HepG2 (cell line): ENCODE data around the gene CHD9NB. TPM values are rescaled to one million over a fixed set of nuclear protein-coding genes. Genes with fewer than 3 reads are reported as not detected.

Experiments
- ATAC-seq: fragments of 200-7000 bp; cut with Tn5 transposase; 3 replicates; pipeline ENCODE4 v1.9.1; 2020; ENCODE audit warnings: mild to moderate bottlenecking, moderate library complexity
- BruUV-seq: library from RNA; stranded (reverse); fragments of 400-500 nt; replicated peaks from 2 replicates; lab custom pipeline; 2021; lab: Mats Ljungman, UMichigan
- CTCF ChIA-PET: fragments of 300-600 bp; formaldehyde crosslinking; extraction: SDS; loops from one replicate; lab custom pipeline; 2021; ENCODE audit warnings: low total read pairs, inconsistent platforms, low intra/inter-chr PET ratio; lab: Yijun Ruan, JAX
- POLR2A ChIA-PET: fragments of 350-600 bp; sonication (Branson Sonifier 250); formaldehyde crosslinking; loops from one replicate; lab custom pipeline; 2020; ENCODE audit warnings: antibody characterized with exemption, inconsistent platforms; lab: Yijun Ruan, JAX
- DNase-seq: peaks from one replicate; pipeline ENCODE4 v3.0.0-alpha.2; 2015; ENCODE audit warnings: low spot score
- FAIRE-seq: peaks from 3 replicates; lab custom pipeline; 2011; peaks lifted over from hg19 to GRCh38; lab: Jason Lieb, UNC
- H2AFZ ChIP-seq: one replicate; pipeline ENCODE4 v1.6.1; 2011; ENCODE audit warnings: low read length, inconsistent platforms
- H3K27ac ChIP-seq: fragments of 300-600 bp; 3 replicates; pipeline ENCODE4 v1.8.0; 2011; ENCODE audit warnings: mixed run types, mild to moderate bottlenecking, mixed read lengths, low read length, inconsistent platforms; ENCODE audit not compliant: insufficient read depth; ENCODE audit errors: extremely low read length
- H3K27me3 ChIP-seq, 2 experiments: fragments of 200-600 bp in 1 of 2; 2 replicates in 1 of 2; 3 replicates in 1 of 2; pipeline versions ENCODE4 v1.6.0 to v1.8.0; 2011; ENCODE audit warnings: low read length in 2 of 2, mild to moderate bottlenecking in 2 of 2, moderate library complexity in 2 of 2, inconsistent platforms in 1 of 2; ENCODE audit not compliant: insufficient read depth in 2 of 2, control insufficient read depth in 1 of 2
- H3K36me3 ChIP-seq, 2 experiments: fragments of 200-600 bp in 1 of 2; replicated peaks in 1 of 2; 2 replicates in 1 of 2; 3 replicates in 1 of 2; pipeline versions ENCODE4 v1.5.1 to v1.8.0; 2011; ENCODE audit warnings: low read length in 2 of 2, inconsistent platforms in 1 of 2; ENCODE audit not compliant: insufficient read depth in 2 of 2, control insufficient read depth in 1 of 2
- H3K4me1 ChIP-seq: 2 replicates; pipeline ENCODE4 v1.5.1; 2012; ENCODE audit warnings: low read length, inconsistent platforms; ENCODE audit not compliant: insufficient read depth
- H3K4me2 ChIP-seq: 2 replicates; pipeline ENCODE4 v1.6.0; 2011; ENCODE audit warnings: low read depth, low read length, inconsistent platforms
- H3K4me3 ChIP-seq, 3 experiments: fragments of 200-600 bp in 1 of 3; sonication (generic), shearing (Covaris generic) in 1 of 3; replicated peaks in 1 of 3; 2 replicates each; pipeline ENCODE4 v1.5.1; 2011 to 2016; ENCODE audit warnings: low read length in 3 of 3, inconsistent platforms in 2 of 3, low read depth in 2 of 3, mild to moderate bottlenecking in 2 of 3, control low read depth in 1 of 3, mixed read lengths in 1 of 3; ENCODE audit not compliant: insufficient read depth in 1 of 3
- H3K79me2 ChIP-seq: one replicate; pipeline ENCODE4 v1.6.1; 2011; ENCODE audit warnings: low read length, inconsistent platforms; ENCODE audit not compliant: insufficient read depth
- H3K9ac ChIP-seq: 2 replicates; pipeline ENCODE4 v1.6.0; 2011; ENCODE audit warnings: mild to moderate bottlenecking, low read depth, low read length, inconsistent platforms; ENCODE audit not compliant: insufficient read depth
- H3K9me3 ChIP-seq: 2 replicates; pipeline ENCODE4 v1.5.1; 2012; ENCODE audit warnings: mild to moderate bottlenecking, low read length
- H4K20me1 ChIP-seq: 2 replicates; pipeline ENCODE4 v1.6.0; 2011; ENCODE audit warnings: inconsistent platforms, mild to moderate bottlenecking, low read length, moderate library complexity; ENCODE audit not compliant: insufficient read depth
- CENPT ChIP-seq: sonication (generic); formaldehyde crosslinking; IDR thresholded peaks from 2 replicates; pipeline ENCODE4 v1.8.0; 2022; ENCODE audit warnings: low read depth, mild to moderate bottlenecking, moderate library complexity, missing genetic modification reagents
- MAFK ChIP-seq, 2 experiments: IDR thresholded peaks in 1 of 2; conservative IDR thresholded peaks in 1 of 2; 2 replicates each; pipeline ENCODE4 v1.6.1; 2011; ENCODE audit warnings: improper control_type of control experiment in 2 of 2, low read length in 2 of 2
- PRMT3 ChIP-seq: sonication (generic); formaldehyde crosslinking; IDR thresholded peaks from 2 replicates; pipeline ENCODE4 v1.8.1; 2022; ENCODE audit warnings: low read depth, mild to moderate bottlenecking, moderate library complexity, missing genetic modification reagents, borderline replicate concordance
- RFX5 ChIP-seq: IDR thresholded peaks from 2 replicates; pipeline ENCODE4 v1.6.1; 2011; ENCODE audit warnings: low read depth, low read length, improper control_type of control experiment
- TAF15 ChIP-seq: fragments of 200-400 bp; formaldehyde crosslinking; IDR thresholded peaks from one replicate; pipeline ENCODE4 v1.6.1; 2018; ENCODE audit warnings: mild to moderate bottlenecking, low read depth, low read length; ENCODE audit not compliant: poor library complexity, severe bottlenecking
- ZFP36 ChIP-seq: fragments of 150-350 bp; IDR thresholded peaks from 2 replicates; pipeline ENCODE4 v1.6.1; 2018; ENCODE audit warnings: borderline replicate concordance, low read length, low read depth; ENCODE audit not compliant: partially characterized antibody
- ZNF3 ChIP-seq: IDR thresholded peaks from 2 replicates; pipeline ENCODE4 v1.7.0; 2017; ENCODE audit warnings: inconsistent platforms
- ZNF414 ChIP-seq: sonication (generic); formaldehyde crosslinking; IDR thresholded peaks from 2 replicates; pipeline ENCODE4 v1.5.0; 2020; ENCODE audit warnings: missing genetic modification reagents
- ZNF460 ChIP-seq: sonication (generic); formaldehyde crosslinking; IDR thresholded peaks from 2 replicates; pipeline ENCODE4 v1.5.1; 2020; ENCODE audit warnings: missing genetic modification reagents, mild to moderate bottlenecking, borderline replicate concordance
- ZNF512B ChIP-seq: sonication (generic); formaldehyde crosslinking; IDR thresholded peaks from 2 replicates; pipeline ENCODE4 v1.5.1; 2020; ENCODE audit warnings: missing genetic modification reagents, mild to moderate bottlenecking, borderline replicate concordance
- ZNF563 ChIP-seq: sonication (generic); formaldehyde crosslinking; IDR thresholded peaks from 2 replicates; pipeline ENCODE4 v1.8.0; 2022; ENCODE audit warnings: mild to moderate bottlenecking, moderate library complexity, missing genetic modification reagents
- ZNF772 ChIP-seq: sonication (generic); formaldehyde crosslinking; IDR thresholded peaks from 2 replicates; pipeline ENCODE4 v1.5.0; 2020; ENCODE audit warnings: mild to moderate bottlenecking, missing genetic modification reagents
- ZNF839 ChIP-seq: sonication (generic); formaldehyde crosslinking; IDR thresholded peaks from 2 replicates; pipeline ENCODE4 v1.4.0; 2020; ENCODE audit warnings: missing genetic modification reagents, mild to moderate bottlenecking, borderline replicate concordance
- WGBS: methylation state at CpG from one replicate; pipeline ENCODE4 v1.1.6; 2017; ENCODE audit warnings: low lambda C conversion rate; 5-methylcytosine and 5-hydroxymethylcytosine counted together
- in situ Hi-C: cut with HindIII; loops from 2 replicates; pipeline ENCODE4 v1.10.0; 2017; ENCODE audit warnings: low pct_unique_long_range_greater_than_20kb; ENCODE audit not compliant: extremely low pct_ligation_motif_present
- intact Hi-C: fragments of 100-400 bp; cut with micrococcal nuclease; formaldehyde crosslinking; loops from one replicate; pipeline ENCODE4 v1.10.0; 2022; ENCODE audit not compliant: unreplicated experiment
- polyA plus RNA-seq, 8 experiments: library from polyadenylated mRNA; depleted of rRNA in 3 of 8; stranded (reverse) in 7 of 8; unstranded in 1 of 8; fragments of >200 nt; fragmentation: Illumina TruSeq in 4 of 8; extraction: Trizol in 4 of 8; gene quantifications; 2 replicates each; pipeline versions ENCODE4 v1.2.1 to v1.2.3, GENCODE V29; 2011 to 2016; ENCODE audit warnings: low read depth in 4 of 8, missing spikeins in 1 of 8, mixed read lengths in 1 of 8; ENCODE audit not compliant: insufficient read depth in 1 of 8
- total RNA-seq, 5 experiments: library from RNA; depleted of rRNA; stranded (reverse); fragments of >200 nt; fragmentation: Illumina TruSeq; extraction: Trizol; gene quantifications; 2 replicates each; pipeline ENCODE4 v1.2.3, GENCODE V29; 2016; ENCODE audit warnings: low read depth in 1 of 5

Gene CHD9NB
- total and polyA plus RNA-seq, 2 of the 13 experiments (the other 11 are each of a cell fraction or from before 2014, with no cell fraction given): 0.17 to 0.18 TPM

DNA sequence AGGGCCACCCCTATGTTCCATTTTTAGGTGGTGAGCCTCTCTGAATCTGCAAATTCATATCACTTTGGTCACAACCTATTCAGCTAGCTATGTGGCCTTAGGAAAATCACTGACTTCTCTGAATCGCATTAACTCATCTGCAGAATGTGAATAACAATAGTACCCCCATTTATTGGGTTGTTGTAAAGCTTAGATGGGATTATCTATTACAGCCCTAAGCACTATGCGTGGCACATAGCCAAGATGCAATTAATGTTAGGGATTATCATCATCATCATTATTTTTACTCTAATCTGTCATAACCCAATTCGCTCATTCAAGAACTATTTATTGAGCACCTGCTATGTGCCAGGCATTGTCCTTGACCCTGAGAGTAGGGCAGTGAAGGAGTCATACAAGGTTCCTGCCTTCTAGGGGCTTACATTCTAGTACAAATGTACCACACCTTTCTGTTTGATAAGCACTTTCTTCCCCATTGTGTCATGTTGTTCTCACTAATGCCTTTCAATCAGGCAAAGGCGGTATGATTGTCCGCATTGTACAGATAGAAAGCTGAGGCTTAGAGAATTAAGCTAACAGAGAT, 40.6 kb upstream of the CHD9NB start:
- intact Hi-C loops (no loop called here), in situ Hi-C loops (no loop called here)
- H4K20me1 ChIP-seq: no peaks in the 10 kb centered on the region
- no peak overlapping the region for H3K9ac ChIP-seq
- WGBS: 97% methylated on average over 5 of the region's 5 CpGs
- ChIA-PET POLR2A (no interaction called here), CTCF (no interaction called here)
- no peak overlapping the region for H3K4me2 ChIP-seq
- peaks cover 15% of the 10 kb centered on the region for H3K79me2 ChIP-seq
- H3K27ac ChIP-seq: no peak overlapping the region
- no TSS peak for BruUV-seq
- no peaks in the 10 kb centered on the region for H3K27me3 ChIP-seq
- H3K36me3 ChIP-seq: no peaks in the 10 kb centered on the region; a peak in 2 of 5 replicates
- no peaks in the 10 kb centered on the region for H3K9me3 ChIP-seq
- DNase-seq (no peak), FAIRE-seq (no peak), ATAC-seq (no peak)
- peaks cover 53% of the 10 kb centered on the region for H3K4me1 ChIP-seq
- no peak overlapping the region for H2AFZ ChIP-seq
- TF ChIP-seq MAFK (conservative IDR thresholded peaks at IDR 0.05 in 1 of 2, IDR thresholded peaks at IDR 0.05 in 1 of 2; ENCODE audit: low read length in 2 of 2) (0 out of 4 replicates have a peak, but pooled peaks of 1 of the 2 experiments have one; percentile 4), ZNF460 (CRISPR knock-in tag) (no peak)
- H3K4me3 ChIP-seq: no peak overlapping the region

DNA sequence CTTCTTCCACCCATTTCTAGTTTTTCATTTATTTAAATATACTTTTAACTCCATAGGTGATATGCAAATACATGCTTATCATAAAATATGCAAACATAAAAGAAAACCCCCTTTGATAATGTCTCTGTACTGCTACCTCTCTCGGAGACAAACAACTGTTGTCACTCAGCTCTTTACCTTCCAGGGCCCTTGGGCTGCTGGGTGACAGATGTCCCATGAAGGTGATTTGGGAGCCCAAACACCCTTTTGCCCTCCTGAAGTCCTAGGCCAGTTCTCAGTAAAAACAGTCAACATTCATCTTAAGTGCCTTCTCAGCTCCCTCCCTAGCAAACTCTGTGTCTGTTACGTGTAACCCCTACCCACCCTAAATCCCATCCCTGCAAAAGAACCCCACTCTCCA, 39.6 kb upstream of the CHD9NB start:
- peaks cover 13% of the 10 kb centered on the region for H3K79me2 ChIP-seq
- no peaks in the 10 kb centered on the region for H3K27me3 ChIP-seq
- in situ Hi-C loops: no loop called here
- TF ChIP-seq ZNF563 (CRISPR knock-in tag) (no peak), ZNF414 (CRISPR knock-in tag) (no peak), RFX5 (no peak), ZNF3 (CRISPR knock-in tag) (no peak), PRMT3 (CRISPR knock-in tag) (no peak), TAF15 (no peak), ZNF512B (CRISPR knock-in tag) (no peak), ZNF839 (CRISPR knock-in tag) (no peak), ZNF772 (no peak), ZFP36 (no peak), CENPT (CRISPR knock-in tag) (no peak)
- H3K4me3 ChIP-seq: no peak overlapping the region
- H4K20me1 ChIP-seq: no peaks in the 10 kb centered on the region
- peaks cover 48% of the 10 kb centered on the region for H3K4me1 ChIP-seq
- CTCF ChIA-PET: no interaction called here
- DNase-seq: no peak
- POLR2A ChIA-PET: no interaction called here
- peaks cover 0 to 1% of the 10 kb centered on the region in 2 experiments; a peak in 2 of 5 replicates for H3K36me3 ChIP-seq
- H3K9me3 ChIP-seq: no peaks in the 10 kb centered on the region
- H3K4me2 ChIP-seq: no peak overlapping the region
- H2AFZ ChIP-seq: no peak overlapping the region
- no peak for ATAC-seq
- 88% methylated on average over 2 of the region's 2 CpGs for WGBS
- no peak overlapping the region for H3K27ac ChIP-seq
- no TSS peak for BruUV-seq
- no peak for FAIRE-seq
- no peak overlapping the region for H3K9ac ChIP-seq
- intact Hi-C loops: no loop called here
